GM19043 (cell line): ENCODE data around the gene SETD1B.
"Not testable (repeated sequence)": the region's sequence is repeated elsewhere in the genome, so short reads cannot be mapped to it uniquely, and the experiment has no call there.

Experiments
- ATAC-seq: cut with Tn5 transposase; IDR thresholded peaks from one replicate; pipeline ENCODE4 v1.9.1; 2021; ENCODE audit warnings: low read depth; ENCODE audit not compliant: unreplicated experiment

Gene SETD1B

GRCh38 chr12:121803861-121804416, at the start of gene SETD1B:
Gene SETD1B (plus strand): TSS chr12:121804009. CDS start chr12:121804738, 729 bp downstream.
- ATAC-seq = no peak

GRCh38 chr12:121754836-121755235, 49.0 kb upstream of the SETD1B start:
- ATAC-seq = no peak

GRCh38 chr12:121755591-121755990, 48.2 kb upstream of the SETD1B start:
- no peak for ATAC-seq

GRCh38 chr12:121758536-121758935, 45.3 kb upstream of the SETD1B start:
- ATAC-seq = not testable (repeated sequence)

- ATAC-seq = no peak
These were observed 41.5 kb upstream of the SETD1B start for GRCh38 chr12:121762269-121762668.

GRCh38 chr12:121764808-121765207, 39.0 kb upstream of the SETD1B start:
- ATAC-seq = no peak

GRCh38 chr12:121765573-121765972, 38.2 kb upstream of the SETD1B start:
- ATAC-seq = no peak

GRCh38 chr12:121766290-121767039, 37.3 kb upstream of the SETD1B start:
- no peak for ATAC-seq

GRCh38 chr12:121767525-121768016, 36.2 kb upstream of the SETD1B start:
- no peak for ATAC-seq

GRCh38 chr12:121769297-121769830, 34.4 kb upstream of the SETD1B start:
- no peak for ATAC-seq

- ATAC-seq = no peak
These were observed 33.9 kb upstream of the SETD1B start for GRCh38 chr12:121769831-121770301.

GRCh38 chr12:121770388-121770787, 33.4 kb upstream of the SETD1B start:
- no peak for ATAC-seq

GRCh38 chr12:121770813-121771625, 32.8 kb upstream of the SETD1B start:
- ATAC-seq = no peak

GRCh38 chr12:121773011-121773777, 30.6 kb upstream of the SETD1B start:
- peak; percentile 90 for ATAC-seq

GRCh38 chr12:121774968-121775474, 28.8 kb upstream of the SETD1B start:
- ATAC-seq = no peak

GRCh38 chr12:121775501-121775900, 28.3 kb upstream of the SETD1B start:
- no peak for ATAC-seq

- ATAC-seq = no peak
These were observed 27.4 kb upstream of the SETD1B start for GRCh38 chr12:121776190-121777098.

- ATAC-seq = no peak
These were observed 25.0 kb upstream of the SETD1B start for GRCh38 chr12:121778567-121779421.
